ENCODE measurements around the gene PSTPIP1.

PSTPIP1 gene

DNA sequence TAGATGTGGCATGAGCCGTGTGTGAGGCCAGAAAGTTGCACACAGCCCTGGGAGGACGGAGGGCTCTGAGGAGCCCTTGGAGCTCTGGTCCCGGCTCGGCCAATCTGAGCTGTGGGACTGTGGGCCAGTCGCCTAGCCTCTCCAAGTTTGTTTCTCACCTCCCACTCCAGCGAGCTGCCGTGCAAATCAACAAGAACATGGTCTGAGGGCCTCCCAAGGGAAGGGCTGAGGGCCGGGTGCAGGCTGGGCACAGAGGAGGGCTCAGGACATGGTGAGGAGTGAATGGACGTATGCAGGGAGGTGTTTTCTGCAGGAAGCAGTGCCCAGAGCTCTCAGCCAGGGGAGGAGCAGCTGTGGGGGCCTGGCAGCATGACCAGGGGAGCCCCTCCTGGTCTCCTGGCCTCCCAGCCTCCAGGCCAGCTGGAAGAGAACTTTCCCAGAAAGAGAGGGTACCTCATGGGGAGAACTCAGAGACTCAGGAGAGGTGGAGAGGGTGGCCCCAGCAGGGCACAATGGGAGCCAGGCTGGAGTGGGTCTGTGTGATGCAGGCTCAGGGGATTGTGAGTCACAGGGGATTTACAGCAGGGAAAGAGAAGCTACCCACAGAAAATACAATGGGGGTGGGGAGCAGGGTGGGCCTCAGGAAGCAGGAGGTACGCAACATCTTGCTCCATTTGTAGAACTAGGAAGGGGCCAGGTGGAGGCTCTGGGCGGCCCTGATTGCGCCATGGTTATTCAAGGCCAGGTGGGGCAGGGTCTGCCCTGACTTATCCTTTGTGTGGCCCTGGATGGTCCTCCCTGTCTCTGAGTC lies 24.8 kb downstream of the PSTPIP1 start:
- no peak overlapping the region for H3K4me3 ChIP-seq (ENCODE audit: low read length, poor library complexity, severe bottlenecking)
- H3K79me2 ChIP-seq (ENCODE audit: insufficient read depth, low read length): no peaks in the 10 kb centered on the region
- no peaks in the 10 kb centered on the region for H3F3A ChIP-seq (ENCODE audit: low read depth)
- H3K36me3 ChIP-seq (ENCODE audit: insufficient read depth, low read length): no peaks in the 10 kb centered on the region; the same call in 1 of the 2 replicates
- no peaks in the 10 kb centered on the region for H3K9me3 ChIP-seq (ENCODE audit: insufficient read depth, low read depth, low read length)
- H3K27me3 ChIP-seq (ENCODE audit: insufficient read depth, low read length, poor library complexity, severe bottlenecking): no peaks in the 10 kb centered on the region
- no peak overlapping the region for H3K4me2 ChIP-seq (ENCODE audit: low read depth, low read length, poor library complexity, severe bottlenecking)
- H3K9me2 ChIP-seq (replicated peaks; ENCODE audit: low read depth, low read length): no peaks in the 10 kb centered on the region
- H2AFZ ChIP-seq (ENCODE audit: low read length): no peak overlapping the region
- H3K9ac ChIP-seq (ENCODE audit: low read depth, low read length, poor library complexity, severe bottlenecking): no peak overlapping the region
- TF ChIP-seq, protein P1, sequence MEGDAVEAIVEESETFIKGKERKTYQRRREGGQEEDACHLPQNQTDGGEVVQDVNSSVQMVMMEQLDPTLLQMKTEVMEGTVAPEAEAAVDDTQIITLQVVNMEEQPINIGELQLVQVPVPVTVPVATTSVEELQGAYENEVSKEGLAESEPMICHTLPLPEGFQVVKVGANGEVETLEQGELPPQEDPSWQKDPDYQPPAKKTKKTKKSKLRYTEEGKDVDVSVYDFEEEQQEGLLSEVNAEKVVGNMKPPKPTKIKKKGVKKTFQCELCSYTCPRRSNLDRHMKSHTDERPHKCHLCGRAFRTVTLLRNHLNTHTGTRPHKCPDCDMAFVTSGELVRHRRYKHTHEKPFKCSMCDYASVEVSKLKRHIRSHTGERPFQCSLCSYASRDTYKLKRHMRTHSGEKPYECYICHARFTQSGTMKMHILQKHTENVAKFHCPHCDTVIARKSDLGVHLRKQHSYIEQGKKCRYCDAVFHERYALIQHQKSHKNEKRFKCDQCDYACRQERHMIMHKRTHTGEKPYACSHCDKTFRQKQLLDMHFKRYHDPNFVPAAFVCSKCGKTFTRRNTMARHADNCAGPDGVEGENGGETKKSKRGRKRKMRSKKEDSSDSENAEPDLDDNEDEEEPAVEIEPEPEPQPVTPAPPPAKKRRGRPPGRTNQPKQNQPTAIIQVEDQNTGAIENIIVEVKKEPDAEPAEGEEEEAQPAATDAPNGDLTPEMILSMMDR (conservative IDR thresholded peaks at IDR 0.05; ENCODE audit: low read length): no peak
- TF ChIP-seq EZH2phosphoT487 (IDR thresholded peaks at IDR 0.05; ENCODE audit: borderline replicate concordance): no peak
- no peaks in the 10 kb centered on the region for H4K20me1 ChIP-seq (ENCODE audit: insufficient read depth, low read length, poor library complexity, severe bottlenecking)
- H3K4me1 ChIP-seq (ENCODE audit: insufficient read depth, low read length, poor library complexity, severe bottlenecking): peaks cover 32% of the 10 kb centered on the region

DNA sequence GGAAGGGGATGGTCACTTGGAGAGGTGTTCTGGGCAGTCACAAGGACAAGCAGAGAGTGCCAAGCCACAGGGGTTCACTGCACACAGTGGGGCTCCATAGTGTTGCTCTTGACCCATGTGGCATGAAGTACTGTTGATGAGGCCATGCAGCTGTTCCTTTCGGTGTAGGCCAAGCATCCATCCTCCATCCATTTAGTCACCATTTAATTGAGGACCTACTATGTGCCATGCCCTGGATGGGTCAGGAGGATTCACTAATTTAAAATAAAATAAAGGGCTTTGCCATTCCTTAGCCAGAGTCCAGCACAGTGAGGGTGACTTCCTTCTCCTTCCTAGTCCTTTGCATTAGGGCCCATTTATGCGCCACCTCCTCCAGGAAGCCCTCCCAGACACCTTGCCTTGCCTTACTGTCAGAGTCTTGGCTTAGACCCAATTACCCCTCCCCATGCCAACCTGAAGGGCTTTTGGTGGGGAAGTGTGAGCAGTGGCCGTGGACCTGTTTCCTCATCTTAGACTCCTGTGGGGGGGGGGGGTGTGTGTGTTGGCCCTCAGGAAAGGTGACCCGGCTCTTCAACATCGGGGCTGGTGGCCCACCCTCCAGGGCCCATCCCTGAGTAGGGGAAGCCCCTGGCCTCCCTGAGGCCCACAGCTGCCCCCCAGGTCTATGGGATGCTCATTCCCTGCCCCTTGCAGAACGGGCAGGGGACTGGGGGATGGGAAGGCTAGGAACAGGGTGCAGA lies 25.6 kb downstream of the PSTPIP1 start:
- H4K20me1 ChIP-seq (ENCODE audit: insufficient read depth, low read length, poor library complexity, severe bottlenecking): no peaks in the 10 kb centered on the region
- H3K9me2 ChIP-seq (replicated peaks; ENCODE audit: low read depth, low read length): no peaks in the 10 kb centered on the region
- no peak overlapping the region for H3K4me2 ChIP-seq (ENCODE audit: low read depth, low read length, poor library complexity, severe bottlenecking)
- H3K9me3 ChIP-seq (ENCODE audit: insufficient read depth, low read depth, low read length): no peaks in the 10 kb centered on the region
- no peaks in the 10 kb centered on the region for H3K79me2 ChIP-seq (ENCODE audit: insufficient read depth, low read length)
- no peak overlapping the region for H3K4me3 ChIP-seq (ENCODE audit: low read length, poor library complexity, severe bottlenecking)
- H3K27me3 ChIP-seq (ENCODE audit: insufficient read depth, low read length, poor library complexity, severe bottlenecking): no peaks in the 10 kb centered on the region
- H2AFZ ChIP-seq (ENCODE audit: low read length): no peak overlapping the region
- peaks cover 24% of the 10 kb centered on the region for H3K4me1 ChIP-seq (ENCODE audit: insufficient read depth, low read length, poor library complexity, severe bottlenecking)
- no peaks in the 10 kb centered on the region; the same call in 1 of the 2 replicates for H3K36me3 ChIP-seq (ENCODE audit: insufficient read depth, low read length)
- no peaks in the 10 kb centered on the region for H3F3A ChIP-seq (ENCODE audit: low read depth)
- TF ChIP-seq EZH2phosphoT487 (IDR thresholded peaks at IDR 0.05; ENCODE audit: borderline replicate concordance): no peak
- TF ChIP-seq, protein P1 (conservative IDR thresholded peaks at IDR 0.05; ENCODE audit: low read length): no peak
- no peak overlapping the region for H3K9ac ChIP-seq (ENCODE audit: low read depth, low read length, poor library complexity, severe bottlenecking)

DNA sequence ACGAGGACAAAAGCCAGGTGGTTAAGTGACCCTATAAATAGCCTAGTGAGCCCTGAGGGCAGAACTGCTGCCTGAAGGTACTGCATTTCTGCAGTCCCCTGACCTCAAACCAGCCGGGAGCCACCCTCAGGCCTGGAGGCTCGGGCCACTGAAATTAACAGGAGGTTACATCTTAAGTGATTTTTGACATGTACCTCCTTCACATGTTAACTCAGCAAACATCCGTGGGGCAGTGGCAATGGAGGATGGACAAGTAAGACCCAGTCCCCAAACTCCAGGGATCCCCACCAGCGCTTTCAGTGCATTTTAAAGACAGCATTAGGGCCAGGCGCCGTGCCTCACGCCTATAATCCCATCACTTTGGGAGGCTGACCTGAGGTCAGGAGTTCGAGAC lies 26.2 kb downstream of the PSTPIP1 start:
- Histone ChIP-seq H3K9ac (ENCODE audit: low read depth, low read length, poor library complexity, severe bottlenecking) (no peak overlapping the region), H3K36me3 (ENCODE audit: insufficient read depth, low read length) (no peaks in the 10 kb centered on the region; the same call in 1 of the 2 replicates), H3K9me2 (replicated peaks; ENCODE audit: low read depth, low read length) (no peaks in the 10 kb centered on the region), H3K4me3 (ENCODE audit: low read length, poor library complexity, severe bottlenecking) (no peak overlapping the region), H3K9me3 (ENCODE audit: insufficient read depth, low read depth, low read length) (no peaks in the 10 kb centered on the region), H3K4me2 (ENCODE audit: low read depth, low read length, poor library complexity, severe bottlenecking) (no peak overlapping the region), H3K79me2 (ENCODE audit: insufficient read depth, low read length) (no peaks in the 10 kb centered on the region), H3K4me1 (ENCODE audit: insufficient read depth, low read length, poor library complexity, severe bottlenecking) (peaks cover 18% of the 10 kb centered on the region), H3F3A (ENCODE audit: low read depth) (no peaks in the 10 kb centered on the region), H3K27me3 (ENCODE audit: insufficient read depth, low read length, poor library complexity, severe bottlenecking) (no peaks in the 10 kb centered on the region), H4K20me1 (ENCODE audit: insufficient read depth, low read length, poor library complexity, severe bottlenecking) (no peaks in the 10 kb centered on the region), H2AFZ (ENCODE audit: low read length) (no peak overlapping the region)
- TF ChIP-seq EZH2phosphoT487 (IDR thresholded peaks at IDR 0.05; ENCODE audit: borderline replicate concordance): no peak
- TF ChIP-seq, protein P1 (conservative IDR thresholded peaks at IDR 0.05; ENCODE audit: low read length): no peak
